GM18526 (cell line): ENCODE data around the gene ZNF316.

Experiments used
- POLR2A ChIP-seq: IDR thresholded peaks from 3 replicates; pipeline ENCODE4 v1.6.1; 2011; ENCODE audit not compliant: insufficient read length; ENCODE audit errors: extremely low read depth

Gene ZNF316

GRCh38 chr7:6615723-6616555 lies 21.2 kb upstream of the ZNF316 start:
- no peak for TF ChIP-seq POLR2A

- TF ChIP-seq POLR2A = no peak
Measured at GRCh38 chr7:6616854-6617643, 20.1 kb upstream of the ZNF316 start.

- TF ChIP-seq POLR2A = no peak
Measured at GRCh38 chr7:6618621-6619020, 18.5 kb upstream of the ZNF316 start.

- no peak for TF ChIP-seq POLR2A
Measured at GRCh38 chr7:6619961-6620360, 17.2 kb upstream of the ZNF316 start.

GRCh38 chr7:6621195-6622133 lies 15.7 kb upstream of the ZNF316 start:
- no peak for TF ChIP-seq POLR2A

GRCh38 chr7:6622134-6622710 lies 14.9 kb upstream of the ZNF316 start:
- no peak for TF ChIP-seq POLR2A

GRCh38 chr7:6623589-6624245 lies 13.4 kb upstream of the ZNF316 start:
- no peak for TF ChIP-seq POLR2A

- TF ChIP-seq POLR2A = no peak
Measured at GRCh38 chr7:6624246-6624611, 12.9 kb upstream of the ZNF316 start.

- no peak for TF ChIP-seq POLR2A
Measured at GRCh38 chr7:6628045-6628444, 9.1 kb upstream of the ZNF316 start.

GRCh38 chr7:6630007-6630849 lies 6.9 kb upstream of the ZNF316 start:
- TF ChIP-seq POLR2A = no peak

- no peak for TF ChIP-seq POLR2A
Measured at GRCh38 chr7:6631605-6632004, 5.5 kb upstream of the ZNF316 start.

- TF ChIP-seq POLR2A = no peak
Measured at GRCh38 chr7:6634021-6634420, 3.1 kb upstream of the ZNF316 start.

- no peak for TF ChIP-seq POLR2A
Measured at GRCh38 chr7:6637544-6638229, 569 bp downstream of the ZNF316 start.
